IPS-18c (cell line): ENCODE results near the gene SPNS3.

Experiments
- H3K4me3 ChIP-seq: 2 replicates; pipeline ENCODE4 v1.7.0; 2013; ENCODE audit warnings: low read depth, mild to moderate bottlenecking, low read length, moderate library complexity; ENCODE audit not compliant: insufficient read depth
- H3K9me3 ChIP-seq: one replicate; pipeline ENCODE4 v1.6.1; 2013; ENCODE audit warnings: mild to moderate bottlenecking, low read length, moderate library complexity; ENCODE audit not compliant: control insufficient read depth, insufficient read depth

The SPNS3 gene, protein sequence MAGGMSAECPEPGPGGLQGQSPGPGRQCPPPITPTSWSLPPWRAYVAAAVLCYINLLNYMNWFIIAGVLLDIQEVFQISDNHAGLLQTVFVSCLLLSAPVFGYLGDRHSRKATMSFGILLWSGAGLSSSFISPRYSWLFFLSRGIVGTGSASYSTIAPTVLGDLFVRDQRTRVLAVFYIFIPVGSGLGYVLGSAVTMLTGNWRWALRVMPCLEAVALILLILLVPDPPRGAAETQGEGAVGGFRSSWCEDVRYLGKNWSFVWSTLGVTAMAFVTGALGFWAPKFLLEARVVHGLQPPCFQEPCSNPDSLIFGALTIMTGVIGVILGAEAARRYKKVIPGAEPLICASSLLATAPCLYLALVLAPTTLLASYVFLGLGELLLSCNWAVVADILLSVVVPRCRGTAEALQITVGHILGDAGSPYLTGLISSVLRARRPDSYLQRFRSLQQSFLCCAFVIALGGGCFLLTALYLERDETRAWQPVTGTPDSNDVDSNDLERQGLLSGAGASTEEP

DNA sequence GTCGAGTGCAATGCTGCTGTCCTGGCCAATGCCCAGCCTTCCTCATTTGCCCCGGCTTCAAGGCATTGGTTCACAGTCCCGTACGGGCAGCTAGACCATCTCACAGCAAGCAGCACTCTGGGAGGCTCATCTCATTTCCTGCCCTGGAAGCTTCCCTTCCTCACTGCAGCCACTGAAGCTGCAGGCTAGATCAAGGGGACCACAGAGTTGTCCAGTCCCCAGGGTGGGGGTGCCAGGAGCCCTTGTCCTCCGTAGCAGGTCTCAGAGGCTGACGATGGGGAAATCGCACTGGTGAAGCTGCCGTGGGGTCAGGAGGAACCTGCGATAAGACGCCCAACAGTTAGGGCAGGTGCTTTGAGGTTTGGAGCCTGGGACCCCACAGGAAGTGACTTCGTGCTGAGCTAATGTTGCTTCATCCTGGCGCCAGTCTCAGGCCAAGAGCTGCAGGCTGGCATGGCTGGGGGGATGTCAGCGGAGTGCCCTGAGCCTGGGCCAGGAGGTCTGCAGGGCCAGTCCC, at the start of gene SPNS3:
Gene SPNS3 (plus strand): TSS at position 426 of the 517 bp plus-strand sequence. CDS start 28 bp downstream, at position 454.
- H3K9me3 ChIP-seq, result peaks cover 2% of the 10 kb centered on the region
- H3K4me3 ChIP-seq, result no peak within 1 kb of the TSS

GRCh38 chr17:4386406-4386805, 47.3 kb upstream of the SPNS3 start:
- no peak overlapping the region for H3K4me3 ChIP-seq

DNA sequence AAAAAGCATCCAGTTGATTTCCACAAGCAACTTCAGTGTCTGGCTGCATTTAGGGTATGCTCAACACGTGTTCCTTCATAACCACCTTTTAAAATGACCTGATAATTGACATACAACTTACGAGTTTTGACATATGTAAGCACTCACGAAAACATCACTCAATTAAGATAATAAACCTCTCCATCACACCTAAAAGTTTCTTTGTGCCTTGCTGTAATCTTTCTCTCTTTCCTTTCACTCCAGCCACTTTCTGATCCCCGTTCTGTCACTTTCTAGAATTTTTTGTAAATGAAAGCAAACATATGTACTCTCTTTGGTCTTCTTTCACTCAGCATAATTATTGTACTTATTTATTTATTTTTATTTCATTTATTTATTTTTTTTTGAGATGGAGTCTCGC, 46.6 kb upstream of the SPNS3 start:
- H3K9me3 ChIP-seq, result no peaks in the 10 kb centered on the region
- no peak overlapping the region for H3K4me3 ChIP-seq

More at GRCh38 chr17:4386406-4386805, 47.3 kb upstream of the SPNS3 start:
- H3K9me3 ChIP-seq, result peaks cover 4% of the 10 kb centered on the region

- H3K4me3 ChIP-seq, result no peak overlapping the region
- H3K9me3 ChIP-seq, result no peaks in the 10 kb centered on the region
These were observed 44.7 kb upstream of the SPNS3 start for GRCh38 chr17:4389079-4389478.

DNA sequence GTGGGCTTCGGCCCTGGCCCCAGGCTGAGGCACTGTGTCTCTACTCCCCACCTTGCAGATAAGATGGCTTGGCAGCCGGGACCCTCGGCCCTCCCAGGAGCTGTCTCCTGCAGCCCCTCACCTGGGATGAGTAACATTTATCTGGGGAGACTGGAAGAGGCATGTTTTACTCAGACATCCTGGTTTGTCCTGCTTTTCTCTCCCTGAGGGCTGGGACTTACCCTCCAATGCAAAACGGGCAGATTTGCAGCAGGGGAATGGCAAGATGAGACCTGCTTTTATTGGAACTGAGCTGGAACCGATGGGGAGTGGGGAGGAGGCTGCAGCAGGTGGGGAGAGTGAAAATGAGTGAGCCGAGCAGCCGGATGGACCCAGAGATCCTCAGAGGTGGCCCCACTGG, 39.9 kb upstream of the SPNS3 start:
- Histone ChIP-seq H3K9me3 (no peaks in the 10 kb centered on the region), H3K4me3 (no peak overlapping the region)

DNA sequence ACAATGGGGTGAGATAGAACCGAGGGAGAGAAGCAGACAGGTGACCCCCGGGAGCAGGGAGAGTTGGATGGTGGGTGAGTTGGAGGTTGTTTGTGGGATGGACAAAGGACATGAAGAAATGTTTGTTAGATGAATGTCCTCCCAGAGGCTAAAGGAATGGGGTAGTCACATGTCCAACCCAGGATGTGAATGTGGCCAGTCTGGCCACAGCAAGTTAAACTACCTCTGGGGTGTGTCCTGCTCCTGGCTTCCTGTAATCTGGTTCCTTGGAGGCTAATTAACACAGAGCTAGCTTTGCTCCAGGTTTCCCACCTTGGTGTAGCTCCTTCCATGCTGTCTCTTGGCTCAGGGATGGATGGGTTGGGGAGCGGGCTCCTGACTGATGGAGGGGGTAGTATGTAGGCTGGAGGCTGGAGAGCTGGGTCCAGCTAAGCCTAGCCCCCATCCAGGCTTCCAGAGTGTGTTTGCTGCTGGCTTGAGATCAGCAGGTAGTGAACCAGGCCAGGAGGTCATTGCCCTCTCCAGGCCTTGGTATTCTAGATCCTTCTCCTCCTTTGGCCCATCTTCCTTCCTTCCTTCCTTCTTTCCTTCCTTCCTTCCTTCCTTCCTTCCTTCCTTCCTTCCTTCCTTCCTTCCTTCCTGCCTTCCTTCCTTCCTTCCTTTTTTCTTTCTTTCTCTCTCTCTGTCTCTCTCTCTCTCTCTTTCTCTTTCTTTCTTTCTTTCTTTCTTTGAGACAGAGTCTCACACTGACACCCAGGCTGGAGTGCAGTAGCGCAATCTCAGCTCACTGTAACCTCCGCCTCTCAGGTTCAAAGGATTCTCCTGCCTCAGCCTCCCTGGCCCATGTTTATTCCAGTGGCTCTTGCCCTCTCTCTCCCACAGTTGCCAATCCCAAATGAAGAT, 39.3 kb upstream of the SPNS3 start:
- H3K4me3 ChIP-seq, result no peak overlapping the region
- H3K9me3 ChIP-seq, result no peaks in the 10 kb centered on the region

DNA sequence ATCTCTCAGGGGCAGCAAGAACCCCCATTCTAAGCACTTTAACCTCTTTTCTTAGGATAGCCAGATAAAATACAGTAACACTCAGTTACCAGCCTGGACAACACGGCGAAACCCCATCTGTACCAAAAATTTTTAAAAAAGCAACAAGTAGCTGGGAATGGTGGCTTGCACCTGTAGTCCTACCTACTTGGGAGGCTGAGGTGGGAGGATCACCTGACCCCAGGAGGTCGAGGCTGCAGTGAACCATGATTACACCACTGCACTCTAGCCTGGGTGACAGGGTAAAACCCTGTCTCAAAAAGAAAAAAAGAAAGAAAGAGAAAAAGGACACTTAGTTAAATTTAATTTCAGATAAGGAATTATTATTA, 38.6 kb upstream of the SPNS3 start:
- no peak overlapping the region for H3K4me3 ChIP-seq
- H3K9me3 ChIP-seq, result no peaks in the 10 kb centered on the region

DNA sequence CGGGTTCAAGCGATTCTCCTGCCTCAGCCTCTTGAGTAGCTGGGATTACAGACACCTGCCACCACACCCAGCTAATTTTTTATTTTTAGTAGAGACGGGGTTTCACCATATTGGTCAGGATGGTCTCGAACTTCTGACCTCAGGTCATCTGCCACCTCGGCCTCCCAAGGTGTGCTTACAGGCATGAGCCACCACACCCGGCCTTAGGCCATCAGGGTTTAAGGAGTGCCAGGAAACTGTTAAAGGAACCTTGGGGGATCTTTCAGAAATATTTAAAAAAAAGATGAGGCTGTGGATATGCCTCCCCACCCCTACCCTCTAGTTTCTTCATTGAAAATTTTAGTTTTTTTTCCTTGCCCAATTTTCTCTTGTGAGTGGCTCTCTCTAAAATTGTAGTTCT, 35.9 kb upstream of the SPNS3 start:
- H3K9me3 ChIP-seq, result no peaks in the 10 kb centered on the region
- H3K4me3 ChIP-seq, result no peak overlapping the region

GRCh38 chr17:4405038-4405669, 28.6 kb upstream of the SPNS3 start:
- Histone ChIP-seq H3K4me3 (no peak overlapping the region), H3K9me3 (no peaks in the 10 kb centered on the region)

DNA sequence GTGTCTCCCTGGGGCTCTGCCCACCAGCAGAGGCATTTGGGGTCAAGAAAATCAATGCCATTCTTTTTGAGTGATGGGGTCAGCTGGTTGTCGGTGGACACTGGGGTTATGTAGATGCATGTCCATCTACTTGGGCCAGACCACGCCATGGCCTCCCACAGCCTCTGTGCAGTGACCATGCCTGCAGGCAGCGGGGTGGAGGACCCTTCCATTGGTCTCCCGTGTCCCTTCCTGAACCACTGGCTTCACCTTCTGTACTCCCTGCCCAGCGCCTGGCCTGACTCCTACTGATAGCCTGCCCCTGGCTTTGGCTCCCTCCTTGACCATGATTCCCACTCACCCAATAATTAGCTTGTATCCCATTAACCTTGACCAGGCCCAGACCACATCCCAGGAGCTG, 28.0 kb upstream of the SPNS3 start:
- Histone ChIP-seq H3K4me3 (no peak overlapping the region), H3K9me3 (no peaks in the 10 kb centered on the region)

GRCh38 chr17:4406386-4406785, 27.4 kb upstream of the SPNS3 start:
- no peaks in the 10 kb centered on the region for H3K9me3 ChIP-seq
- no peak overlapping the region for H3K4me3 ChIP-seq

- Histone ChIP-seq H3K9me3 (no peaks in the 10 kb centered on the region), H3K4me3 (no peak overlapping the region)
These were observed 26.5 kb upstream of the SPNS3 start for GRCh38 chr17:4407216-4407615.

DNA sequence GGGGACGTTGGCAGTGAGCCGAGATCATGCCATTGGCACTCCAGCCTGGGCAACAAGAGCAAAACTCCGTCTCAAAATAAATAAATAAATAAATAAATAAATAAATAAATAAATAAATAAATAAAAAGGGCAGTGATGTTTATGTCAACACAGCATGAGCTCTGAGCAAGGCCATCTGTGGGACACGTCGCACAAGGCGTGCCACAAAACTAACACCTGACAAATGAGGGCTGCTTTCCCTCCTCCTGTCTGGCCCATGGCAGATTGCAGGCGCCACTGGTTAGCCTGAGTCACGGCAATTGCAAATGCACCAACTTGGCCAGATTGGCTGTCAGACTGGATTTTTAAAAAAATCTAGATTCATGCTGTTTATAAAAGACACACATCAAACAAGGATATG, 25.9 kb upstream of the SPNS3 start:
- H3K9me3 ChIP-seq, result no peaks in the 10 kb centered on the region
- no peak overlapping the region for H3K4me3 ChIP-seq

GRCh38 chr17:4409659-4410058, 24.1 kb upstream of the SPNS3 start:
- Histone ChIP-seq H3K9me3 (no peaks in the 10 kb centered on the region), H3K4me3 (no peak overlapping the region)

- Histone ChIP-seq H3K4me3 (no peak overlapping the region), H3K9me3 (no peaks in the 10 kb centered on the region)
These were observed 22.5 kb upstream of the SPNS3 start for GRCh38 chr17:4411201-4411600.

DNA sequence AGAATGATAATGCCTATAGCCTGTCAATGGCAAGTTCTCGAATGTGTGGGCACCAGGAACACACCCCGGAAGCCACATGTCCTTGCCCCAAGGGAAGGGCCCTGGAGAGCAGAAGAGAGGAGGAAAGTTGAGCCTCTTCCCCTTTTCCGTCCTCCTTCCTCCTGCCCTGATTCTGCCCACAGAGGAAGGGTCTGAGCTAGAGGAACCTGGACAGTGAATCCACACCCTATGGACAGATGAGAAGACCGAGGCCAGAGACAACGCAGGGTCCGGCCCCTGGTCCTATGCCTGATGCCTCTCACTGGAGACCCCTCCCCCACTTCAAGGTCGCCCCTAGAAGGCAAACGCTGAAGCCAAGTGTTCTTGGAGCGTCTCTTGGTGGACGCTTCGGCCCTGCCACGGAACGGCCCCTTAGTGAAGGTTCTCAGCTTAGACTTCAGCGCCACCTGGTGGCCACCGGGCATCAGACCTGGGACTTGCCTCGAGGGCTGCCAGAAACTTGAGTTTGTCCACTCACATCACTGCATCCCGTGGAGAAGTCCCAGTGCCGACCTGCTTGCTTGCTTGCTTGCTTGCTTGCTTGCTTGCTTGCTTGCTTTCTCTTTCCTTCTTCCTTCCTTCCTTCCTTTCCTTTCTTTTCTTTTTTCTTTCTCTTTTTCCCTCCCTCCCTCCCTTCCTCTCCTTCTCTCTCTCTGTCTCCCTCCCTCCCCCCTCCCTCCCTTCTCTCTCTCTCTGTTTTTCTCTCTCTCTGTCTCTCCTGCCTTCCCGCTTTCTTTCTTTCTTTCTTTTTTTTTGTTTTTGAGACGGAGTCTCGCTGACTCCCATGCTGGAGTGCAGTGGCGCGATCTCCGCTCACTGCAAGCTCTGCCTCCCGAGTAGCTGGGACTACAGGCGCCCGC, 20.6 kb upstream of the SPNS3 start:
- Histone ChIP-seq H3K9me3 (no peaks in the 10 kb centered on the region), H3K4me3 (no peak overlapping the region)
